Suppressor macrophage treated with lipopolysaccharide for 4 hours (primary cell): ENCODE results near the gene LRCH3.
"Not testable (repeated sequence)": the region's sequence is repeated elsewhere in the genome, so short reads cannot be mapped to it uniquely, and the experiment has no call there.

Source experiments
- DNase-seq: peaks from one replicate; pipeline ENCODE4 v3.0.0-alpha.2; 2020

Gene LRCH3

DNA sequence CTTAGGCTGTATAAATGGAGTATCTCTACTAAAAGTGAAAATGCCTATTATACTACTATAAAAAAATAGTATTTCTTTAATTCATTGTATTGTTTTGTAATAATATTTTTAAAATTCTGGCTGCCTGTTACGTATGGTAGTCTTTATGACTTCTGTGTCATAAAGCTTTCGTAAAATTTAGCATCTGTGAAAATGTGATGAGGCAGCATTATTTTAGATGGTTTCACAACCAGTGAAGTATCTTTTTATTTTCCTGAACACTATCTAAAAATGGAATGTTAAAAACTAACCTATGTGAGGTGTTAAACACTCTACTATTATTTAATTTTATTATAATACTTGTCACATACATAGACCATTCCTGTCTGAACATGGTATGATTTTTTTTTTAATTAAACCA is 46.2 kb downstream of the LRCH3 start:
- no peak for DNase-seq

DNA sequence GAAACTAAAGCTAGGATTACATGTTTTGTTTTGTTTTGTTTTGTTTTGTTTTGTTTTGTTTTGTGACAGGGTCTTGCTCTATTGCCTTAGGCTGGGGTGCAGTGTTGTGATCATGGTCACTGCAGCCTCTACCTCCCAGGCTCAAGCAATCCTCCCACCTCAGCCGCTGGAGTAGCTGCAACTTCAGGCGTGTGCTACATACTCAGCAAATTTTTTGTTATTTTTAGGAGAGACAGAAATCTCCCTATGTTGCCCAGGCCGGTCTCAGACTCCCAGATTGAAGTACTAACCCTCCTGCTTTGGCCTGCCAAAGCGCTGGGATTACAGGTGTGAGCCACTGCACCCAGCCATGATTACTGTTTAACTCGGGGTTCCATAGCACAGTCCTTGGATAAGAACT is 50.7 kb downstream of the LRCH3 start:
- no peak for DNase-seq

- no peak for DNase-seq
Observed at GRCh38 chr3:197846491-197846890, 55.4 kb downstream of the LRCH3 start.

GRCh38 chr3:197847866-197848401 is 56.9 kb downstream of the LRCH3 start:
- DNase-seq = peak; percentile 84

DNA sequence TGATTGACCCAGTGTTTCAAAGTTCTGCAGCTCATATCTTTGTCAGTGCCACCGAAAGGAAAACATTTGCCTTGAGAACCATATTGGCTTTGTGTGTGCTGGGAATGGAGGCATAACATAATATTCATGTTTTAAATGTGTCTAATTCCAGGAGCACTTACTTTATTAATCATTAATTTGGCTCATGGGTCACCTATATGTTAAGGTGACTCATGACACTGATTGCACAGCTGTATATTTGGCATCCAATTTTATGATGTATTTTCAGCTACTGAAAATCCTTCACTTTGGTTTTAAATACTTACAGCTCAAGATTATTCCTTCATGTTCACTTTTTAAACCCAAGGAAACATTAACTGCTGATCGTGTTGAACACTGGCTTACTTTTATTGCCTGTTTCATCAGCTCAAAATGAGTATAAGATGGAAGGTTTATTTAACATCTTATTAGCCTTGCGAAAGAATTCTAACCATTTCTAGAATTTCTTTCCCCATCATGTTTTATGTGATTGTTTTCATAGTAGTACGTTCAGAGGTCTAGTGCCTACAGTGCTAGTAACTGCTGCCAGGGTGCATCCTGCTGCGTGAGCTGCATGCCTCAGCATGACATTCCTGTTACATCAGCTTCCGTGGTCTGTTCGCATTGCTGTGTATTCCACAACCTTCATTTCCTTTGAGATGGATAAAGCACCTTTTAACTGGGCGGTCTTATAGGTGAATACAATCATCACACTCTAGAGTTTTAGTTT is 63.7 kb downstream of the LRCH3 start:
- no peak for DNase-seq

DNA sequence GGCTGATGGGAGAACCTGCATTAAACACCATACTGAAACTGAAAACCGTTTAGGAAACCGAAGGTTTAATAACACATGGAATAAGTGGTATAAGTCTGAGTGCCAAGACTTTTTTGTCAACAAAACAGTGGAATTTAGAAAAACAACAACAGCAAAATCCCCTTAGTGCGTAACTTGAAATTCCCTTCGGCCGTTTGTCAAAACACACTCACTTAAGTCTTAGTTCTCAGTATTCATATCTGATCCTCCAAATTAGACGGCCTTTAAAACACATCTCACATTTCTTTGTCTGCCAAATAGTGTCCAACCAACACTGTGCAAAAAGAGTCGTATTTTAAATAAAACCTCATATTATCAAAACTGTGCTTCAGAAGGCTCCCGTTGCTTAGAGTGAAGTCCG is 64.5 kb downstream of the LRCH3 start:
- DNase-seq = no peak

DNA sequence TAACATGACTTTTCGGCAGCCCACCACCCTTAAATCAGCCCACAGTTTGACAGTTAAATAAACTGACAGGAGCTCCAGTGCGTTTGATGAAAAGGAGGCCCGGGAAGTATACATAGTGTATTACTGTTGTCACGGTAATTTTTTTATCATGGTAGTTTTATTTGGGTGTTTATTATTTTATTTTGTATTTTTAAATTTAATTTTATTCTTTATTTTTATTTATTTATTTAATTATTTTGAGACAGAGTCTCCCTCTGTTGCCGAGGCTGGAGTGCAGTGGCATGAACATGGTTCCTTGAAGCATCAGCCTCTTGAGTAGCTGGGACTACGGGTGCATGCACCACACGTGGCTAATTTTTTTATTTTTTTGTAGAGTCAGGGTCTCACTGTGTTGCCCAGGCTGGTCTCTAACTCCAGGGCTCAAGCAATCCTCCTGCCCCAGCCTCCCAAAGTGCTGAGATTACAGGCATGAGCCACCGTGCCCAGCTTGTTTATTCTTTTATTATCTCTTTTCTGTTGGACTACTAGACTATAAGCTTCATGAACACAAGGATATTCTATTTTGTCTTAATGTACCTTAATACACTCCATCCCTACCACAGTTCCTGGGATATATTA is 65.3 kb downstream of the LRCH3 start:
- DNase-seq = no peak

- DNase-seq = no peak
Observed at GRCh38 chr3:197858133-197858532, 67.1 kb downstream of the LRCH3 start.

DNA sequence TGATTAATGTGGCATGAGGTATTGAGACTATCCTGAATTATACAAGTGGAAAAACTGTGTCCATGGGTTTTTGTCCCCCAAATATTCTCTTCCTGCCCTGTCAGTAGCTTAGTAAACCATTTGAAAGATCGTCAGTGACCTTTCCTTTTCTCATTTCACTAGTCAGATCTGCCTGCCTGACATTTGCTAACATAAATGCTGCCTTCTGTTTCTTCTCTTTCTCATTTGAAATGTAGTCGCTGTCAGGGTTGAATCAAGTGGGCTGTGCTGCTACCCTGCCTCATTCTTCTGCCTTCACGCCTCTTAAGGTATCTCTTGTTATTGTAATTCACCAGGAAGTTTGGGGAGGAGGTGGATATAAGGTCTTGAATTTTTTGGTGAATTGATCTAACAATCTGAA is 67.5 kb downstream of the LRCH3 start:
- DNase-seq = no peak

DNA sequence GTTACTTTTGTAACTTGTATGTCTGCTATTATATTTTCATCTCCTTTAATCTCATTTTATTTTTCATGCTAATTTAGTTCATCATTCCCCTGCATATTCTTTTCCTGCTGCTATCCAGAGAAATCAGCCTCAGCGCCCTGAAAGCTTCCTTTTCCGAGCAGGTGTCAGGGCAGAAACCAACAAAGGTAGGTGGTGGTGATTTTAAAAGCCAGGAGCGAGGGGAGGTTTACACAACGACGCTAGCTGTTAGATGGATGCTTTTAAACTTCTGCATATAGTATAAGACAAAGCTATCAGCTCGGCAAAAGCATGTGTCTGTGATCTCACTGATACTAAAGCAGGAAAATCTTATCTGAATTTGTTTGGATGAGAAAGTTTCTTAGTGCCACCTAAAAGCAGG is 75.0 kb downstream of the LRCH3 start:
- DNase-seq = no peak

GRCh38 chr3:197873329-197873728 is 82.3 kb downstream of the LRCH3 start:
- no peak for DNase-seq

DNA sequence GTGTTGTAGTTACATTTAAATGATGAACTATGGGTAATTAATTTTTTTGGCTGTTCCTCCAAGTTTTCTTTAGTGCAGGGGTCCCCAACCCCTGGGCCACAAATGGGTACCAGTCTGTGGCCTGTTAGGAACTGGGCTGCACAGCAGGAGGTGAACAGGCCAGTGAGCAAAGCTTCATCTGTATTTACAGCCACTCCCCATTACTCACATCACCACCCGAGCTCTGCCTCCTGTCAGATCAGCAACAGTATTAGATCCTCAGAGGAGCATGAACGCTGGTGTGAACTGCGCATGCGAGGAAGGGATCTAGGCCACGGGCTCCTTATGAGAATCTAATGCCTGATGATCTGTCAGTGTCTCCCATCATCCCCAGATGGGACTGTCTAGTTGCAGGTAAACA is 83.0 kb downstream of the LRCH3 start:
- DNase-seq = no peak

GRCh38 chr3:197874653-197875052 is 83.6 kb downstream of the LRCH3 start:
- DNase-seq = no peak

- no peak for DNase-seq
Observed at GRCh38 chr3:197877902-197878301, 86.8 kb downstream of the LRCH3 start.

DNA sequence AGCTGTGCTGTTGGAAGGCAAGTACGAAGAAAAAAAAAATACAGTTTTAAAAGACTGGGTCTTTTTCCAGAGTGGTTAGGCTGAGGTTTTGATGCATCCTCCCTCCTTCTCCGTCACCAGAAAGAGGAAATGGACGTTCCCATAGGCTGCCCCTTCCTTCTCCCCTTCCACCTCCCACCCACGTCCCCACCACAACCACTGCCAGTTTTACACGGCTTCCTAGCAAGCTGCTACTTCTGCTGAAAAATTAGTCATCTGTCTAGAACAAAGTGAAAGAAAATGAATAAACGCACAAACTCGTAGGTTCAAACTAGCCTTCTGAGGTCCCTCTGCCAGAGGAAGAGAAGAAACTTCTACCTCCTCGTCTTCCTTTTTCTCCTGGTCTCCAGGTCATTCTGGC is 87.4 kb downstream of the LRCH3 start:
- peak; percentile 94 for DNase-seq

GRCh38 chr3:197880491-197881269 is 89.6 kb downstream of the LRCH3 start:
- DNase-seq = no peak

GRCh38 chr3:197881270-197881969 is 90.4 kb downstream of the LRCH3 start:
- no peak for DNase-seq

DNA sequence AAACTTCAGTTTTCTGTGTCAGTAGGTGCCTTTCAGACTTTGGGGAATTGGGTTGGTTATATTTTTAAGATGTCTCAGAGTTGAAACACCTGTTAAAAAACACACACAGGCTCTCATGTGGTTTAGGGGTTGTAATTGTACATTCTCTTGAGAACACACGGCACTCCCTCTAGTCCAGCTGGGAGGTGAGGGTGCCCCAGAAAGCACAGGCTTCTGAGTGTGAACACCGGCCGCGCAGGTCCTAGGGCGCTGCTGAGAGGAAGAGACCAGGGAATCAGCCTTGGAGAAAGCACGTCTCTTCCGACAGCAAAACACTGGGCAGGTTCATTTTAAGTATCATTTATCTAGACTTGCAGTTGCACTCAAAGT is 90.9 kb downstream of the LRCH3 start:
- DNase-seq = no peak

- DNase-seq = peak; percentile 27
Observed at GRCh38 chr3:197882586-197882985, 91.5 kb downstream of the LRCH3 start.

- no peak for DNase-seq
Observed at GRCh38 chr3:197883541-197883940, 92.5 kb downstream of the LRCH3 start.

DNA sequence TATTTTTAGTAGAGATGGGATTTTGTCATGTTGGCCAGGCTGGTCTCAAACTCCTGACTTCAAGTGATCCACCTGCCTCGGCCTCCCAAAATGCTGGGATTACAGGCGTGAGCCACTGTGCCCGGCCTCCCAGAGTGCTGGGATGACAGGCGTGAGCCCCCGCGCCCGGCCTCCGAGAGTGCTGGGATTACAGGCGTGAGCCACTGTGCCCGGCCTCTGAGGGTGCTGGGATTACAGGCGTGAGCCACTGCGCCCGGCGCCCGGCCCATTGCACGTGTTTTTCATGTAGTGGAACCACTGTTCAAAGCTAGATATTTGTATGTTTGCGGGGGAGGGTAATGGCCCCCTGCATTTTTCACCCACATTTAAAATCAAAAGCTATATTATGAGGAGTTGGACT is 93.3 kb downstream of the LRCH3 start:
- not testable (repeated sequence) for DNase-seq

GRCh38 chr3:197886052-197886451 is 95.0 kb downstream of the LRCH3 start:
- not testable (repeated sequence) for DNase-seq

DNA sequence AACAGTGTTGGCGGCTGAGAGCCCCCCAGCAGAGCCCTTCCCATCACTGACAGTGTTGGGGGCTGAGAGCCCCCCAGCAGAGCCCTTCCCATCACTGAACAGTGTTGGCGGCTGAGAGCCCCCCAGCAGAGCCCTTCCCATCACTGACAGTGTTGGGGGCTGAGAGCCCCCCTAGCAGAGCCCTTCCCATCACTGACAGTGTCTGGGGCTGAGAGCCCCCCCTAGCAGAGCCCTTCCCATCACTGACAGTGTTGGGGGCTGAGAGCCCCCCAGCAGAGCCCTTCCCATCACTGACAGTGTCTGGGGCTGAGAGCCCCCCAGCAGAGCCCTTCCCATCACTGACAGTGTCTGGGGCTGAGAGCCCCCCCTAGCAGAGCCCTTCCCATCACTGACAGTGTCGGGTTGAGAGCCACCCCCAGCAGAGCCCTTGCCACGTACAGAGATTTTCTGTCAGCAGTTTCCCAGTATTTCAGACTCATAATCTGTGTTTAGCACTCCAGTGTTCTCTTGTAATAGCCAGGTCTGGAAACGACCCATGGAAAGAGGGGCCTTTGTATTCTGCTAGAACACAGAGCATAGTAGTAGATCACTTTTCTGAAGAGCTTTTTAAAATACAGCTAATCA is 96.5 kb downstream of the LRCH3 start:
- not testable (repeated sequence) for DNase-seq
